ENCODE measurements around the gene PITHD1.
"Not testable (repeated sequence)": the region's sequence is repeated elsewhere in the genome, so short reads cannot be mapped to it uniquely, and the experiment has no call there.

The PITHD1 gene

DNA sequence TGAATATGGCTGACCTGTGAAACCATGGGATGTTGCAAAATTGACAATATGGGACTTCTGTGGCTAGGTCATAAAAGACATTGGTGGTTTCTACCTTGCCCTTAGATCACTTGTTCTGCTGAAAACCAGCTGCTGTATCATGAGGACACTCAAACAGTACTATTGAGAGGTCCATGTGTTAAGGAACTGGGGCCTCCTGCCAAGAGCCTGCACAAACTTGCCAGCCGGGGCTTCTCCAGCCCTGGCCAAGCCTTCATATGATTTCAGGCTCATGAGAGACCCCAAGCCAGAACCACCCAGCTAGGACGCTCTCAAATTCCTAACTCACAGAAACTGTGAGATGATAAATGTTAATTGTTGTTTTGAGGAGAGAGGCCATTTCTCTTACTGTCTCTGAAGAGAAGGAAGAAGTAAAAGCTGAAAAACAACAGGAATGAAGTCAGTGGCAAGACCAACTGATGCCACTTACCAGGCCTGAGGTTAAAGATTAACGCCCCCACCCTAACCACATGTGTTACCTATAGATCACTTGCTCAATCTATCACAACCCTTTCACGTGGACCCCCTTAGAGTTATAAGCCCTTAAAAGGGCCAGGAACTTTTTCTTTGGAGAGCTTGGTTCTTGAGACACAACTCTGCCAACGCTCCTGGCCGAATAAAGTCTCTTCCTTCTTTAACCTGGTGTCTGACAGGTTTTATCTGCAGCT, 3.9 kb upstream of the PITHD1 start:
- no peak for DNase-seq

DNA sequence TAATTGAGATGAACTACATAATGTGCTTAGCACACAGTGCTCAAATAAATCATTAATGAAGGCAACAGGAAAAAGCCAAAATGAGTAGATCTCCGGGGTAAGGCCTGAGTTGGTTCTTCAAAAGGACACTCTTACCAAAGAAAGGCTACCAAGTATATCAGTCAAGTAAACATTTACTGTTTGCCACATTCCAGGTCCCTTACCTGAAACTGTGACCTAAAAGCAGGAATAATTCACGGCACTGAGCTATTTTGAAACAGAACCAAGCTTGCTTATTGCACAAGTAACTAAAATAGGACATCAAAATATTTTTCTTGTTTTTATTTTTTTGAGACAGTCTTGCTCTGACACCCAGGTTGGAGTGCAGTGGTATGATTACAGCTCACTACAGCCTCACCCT, 2.0 kb upstream of the PITHD1 start:
- DNase-seq, result no peak

DNA sequence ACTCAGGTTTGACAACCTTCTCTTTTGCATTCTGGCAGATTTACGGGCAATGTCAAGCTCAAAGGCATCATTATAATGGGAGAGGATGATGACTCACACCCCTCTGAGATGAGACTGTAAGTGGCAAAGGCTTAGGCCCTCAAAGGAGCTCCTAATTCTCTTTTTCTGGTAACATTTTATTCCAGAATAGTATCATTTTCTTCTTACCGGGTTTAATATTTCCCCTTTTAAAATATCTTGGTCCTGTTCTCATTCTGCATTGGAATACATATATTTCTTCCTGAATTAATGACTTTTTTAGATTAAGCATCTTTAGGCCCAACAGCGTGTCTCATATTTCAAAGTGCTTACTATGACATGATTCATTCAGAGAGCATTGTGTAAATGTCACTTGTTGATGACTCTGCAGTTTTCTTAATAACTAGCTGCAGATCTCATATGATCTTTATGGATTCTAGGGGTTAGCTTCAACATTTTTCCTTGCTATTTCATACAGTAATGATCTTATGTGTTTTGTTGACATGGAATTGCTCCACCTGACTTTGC, 1.7 kb downstream of the PITHD1 start:
- DNase-seq, result no peak

DNA sequence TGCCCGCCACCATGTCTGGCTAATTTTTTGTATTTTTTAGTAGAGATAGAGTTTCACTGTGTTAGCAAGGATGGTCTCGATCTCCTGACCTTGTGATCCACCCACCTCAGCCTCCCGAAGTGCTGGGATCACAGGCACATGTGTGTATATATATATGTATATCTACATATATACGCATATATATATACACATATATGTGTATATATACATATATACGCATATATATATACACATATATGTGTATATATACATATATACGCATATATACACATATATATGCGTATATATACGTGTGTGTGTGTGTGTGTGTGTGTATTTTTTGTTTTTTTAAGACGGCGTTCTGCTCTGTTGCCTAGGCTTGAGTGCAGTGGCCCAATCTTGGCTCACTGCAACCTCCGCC, 4.9 kb downstream of the PITHD1 start:
- DNase-seq, result not testable (repeated sequence)

DNA sequence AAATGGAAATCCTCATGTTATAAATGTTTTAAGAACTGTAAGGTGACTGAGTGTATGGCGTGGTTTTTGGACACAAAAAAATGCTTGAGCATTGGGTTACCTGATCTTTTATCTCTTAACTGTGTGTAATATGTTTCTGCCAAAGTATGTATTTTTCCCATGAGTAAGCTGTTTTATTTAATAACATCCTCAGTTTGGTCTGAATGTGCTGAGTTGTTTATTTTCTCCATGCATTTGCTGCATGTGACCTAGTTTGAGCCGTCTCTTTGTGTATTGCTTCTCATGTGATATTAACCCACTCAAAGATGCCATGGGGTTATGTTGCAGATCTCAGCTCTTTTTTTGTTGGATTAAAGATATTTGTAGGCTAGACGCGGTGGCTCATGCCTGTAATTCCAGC, 6.6 kb downstream of the PITHD1 start:
- no peak for DNase-seq

DNA sequence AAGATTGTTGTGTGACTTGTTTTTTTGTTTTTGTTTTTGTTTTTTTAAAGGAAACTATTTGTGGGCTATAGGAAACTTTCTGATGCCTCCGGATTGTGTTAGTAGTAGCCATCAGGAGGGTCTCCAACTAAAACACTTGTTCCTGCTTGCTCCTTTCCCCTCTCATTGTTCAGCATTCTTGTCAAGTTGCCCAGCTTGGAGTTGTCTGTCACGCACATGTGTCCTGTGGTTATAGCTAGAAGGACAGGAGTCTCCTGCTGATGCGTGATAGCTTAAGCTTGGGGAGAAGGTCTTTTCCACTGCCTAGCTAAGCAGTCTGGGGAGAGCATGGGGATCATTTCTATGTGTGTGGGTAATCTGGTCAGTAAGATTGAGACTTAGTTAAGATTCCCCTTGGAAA, 9.5 kb downstream of the PITHD1 start:
- DNase-seq, result no peak

DNA sequence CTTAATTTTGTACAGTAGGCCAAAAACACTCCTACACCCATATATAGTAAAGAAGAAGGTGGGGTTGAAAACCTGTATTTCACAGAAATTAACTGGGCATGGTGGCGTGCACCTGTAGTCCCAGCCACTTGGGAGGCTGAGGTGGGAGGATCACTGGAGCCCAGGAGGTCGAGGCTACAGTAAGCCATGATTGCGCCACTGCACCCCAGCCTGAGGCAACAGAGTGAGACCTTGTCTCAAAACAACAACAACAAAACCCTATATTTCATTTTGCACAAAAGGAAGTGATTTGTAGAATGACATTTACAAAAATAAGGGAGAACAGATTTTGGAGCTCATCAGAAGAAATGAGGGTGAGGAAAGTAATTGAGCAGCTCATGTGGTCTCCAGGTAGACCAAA, 10.5 kb downstream of the PITHD1 start:
- DNase-seq, result no peak

DNA sequence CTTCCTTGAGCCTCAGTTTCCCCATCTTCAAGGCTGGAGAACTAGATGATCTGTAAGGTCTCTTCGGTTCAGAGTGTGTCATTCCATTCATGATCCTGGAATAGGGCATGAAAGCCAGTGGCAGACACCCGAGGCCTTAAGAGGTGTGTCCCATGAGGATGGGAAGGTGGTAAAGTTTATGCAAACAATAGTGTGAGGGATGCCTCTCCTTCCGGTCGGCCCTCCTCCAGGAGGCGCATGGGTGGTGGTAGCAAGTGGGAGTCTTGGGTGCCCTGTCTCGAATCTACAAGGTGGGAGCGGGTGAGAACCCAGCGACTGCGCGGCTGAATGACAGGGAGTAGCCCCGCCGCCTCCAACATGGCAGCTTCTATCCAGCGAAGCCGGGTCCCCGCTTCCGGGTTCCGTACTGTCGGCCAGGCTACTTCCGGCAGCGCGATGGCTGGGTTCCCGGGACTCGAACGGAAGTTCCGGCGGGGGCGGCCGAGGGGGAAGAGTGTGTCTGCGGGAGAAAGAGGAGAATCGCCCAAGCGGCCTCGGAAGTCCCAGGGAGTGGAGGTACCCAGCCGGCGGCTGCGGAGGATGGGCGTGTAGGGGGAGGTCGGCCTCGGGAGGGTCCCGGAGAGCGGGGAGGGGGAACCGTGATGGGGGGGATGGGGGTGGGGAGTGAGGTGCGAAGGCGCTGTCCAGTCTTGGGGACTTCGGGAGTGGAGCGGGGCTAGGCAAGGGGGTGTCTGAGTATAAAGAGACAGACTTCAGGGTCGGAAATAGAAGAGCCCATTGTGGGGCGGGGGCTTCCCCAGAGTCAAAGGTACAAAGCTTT, 12.7 kb downstream of the PITHD1 start, which contains the start of gene LYPLA2:
Gene LYPLA2, plus strand, starts transcription at position 450 of the 820 bp plus-strand sequence. CDS start 1,538 bp downstream, outside the sequence.
- DNase-seq, result peak; percentile 82

DNA sequence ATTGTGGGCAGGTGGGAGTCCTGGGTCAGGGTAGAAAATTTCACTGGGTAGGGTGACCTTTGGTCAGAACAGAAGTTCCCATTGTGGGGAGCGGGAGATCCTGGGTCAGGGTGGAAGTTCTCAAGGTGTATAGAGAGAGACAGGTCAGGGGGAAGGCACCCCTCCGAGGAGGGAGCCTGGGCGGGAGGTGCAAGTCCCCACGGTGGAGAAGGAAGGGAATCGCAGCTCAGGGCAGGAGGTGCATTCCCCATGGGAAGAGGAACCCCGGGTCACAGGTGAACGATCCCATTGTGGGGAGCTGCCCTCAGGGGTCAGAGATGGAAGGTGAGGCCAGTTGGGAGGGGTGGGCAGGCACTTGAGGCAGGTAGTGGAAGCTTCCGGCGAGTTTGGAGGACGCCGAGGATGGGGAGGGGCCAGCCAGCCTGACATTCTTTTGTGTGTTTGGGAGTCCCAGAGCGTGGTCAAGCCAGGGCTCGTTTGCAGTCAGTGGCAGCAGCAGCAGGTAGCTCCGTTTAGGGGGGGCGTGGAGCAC, 13.4 kb downstream of the PITHD1 start:
- DNase-seq, result no peak

DNA sequence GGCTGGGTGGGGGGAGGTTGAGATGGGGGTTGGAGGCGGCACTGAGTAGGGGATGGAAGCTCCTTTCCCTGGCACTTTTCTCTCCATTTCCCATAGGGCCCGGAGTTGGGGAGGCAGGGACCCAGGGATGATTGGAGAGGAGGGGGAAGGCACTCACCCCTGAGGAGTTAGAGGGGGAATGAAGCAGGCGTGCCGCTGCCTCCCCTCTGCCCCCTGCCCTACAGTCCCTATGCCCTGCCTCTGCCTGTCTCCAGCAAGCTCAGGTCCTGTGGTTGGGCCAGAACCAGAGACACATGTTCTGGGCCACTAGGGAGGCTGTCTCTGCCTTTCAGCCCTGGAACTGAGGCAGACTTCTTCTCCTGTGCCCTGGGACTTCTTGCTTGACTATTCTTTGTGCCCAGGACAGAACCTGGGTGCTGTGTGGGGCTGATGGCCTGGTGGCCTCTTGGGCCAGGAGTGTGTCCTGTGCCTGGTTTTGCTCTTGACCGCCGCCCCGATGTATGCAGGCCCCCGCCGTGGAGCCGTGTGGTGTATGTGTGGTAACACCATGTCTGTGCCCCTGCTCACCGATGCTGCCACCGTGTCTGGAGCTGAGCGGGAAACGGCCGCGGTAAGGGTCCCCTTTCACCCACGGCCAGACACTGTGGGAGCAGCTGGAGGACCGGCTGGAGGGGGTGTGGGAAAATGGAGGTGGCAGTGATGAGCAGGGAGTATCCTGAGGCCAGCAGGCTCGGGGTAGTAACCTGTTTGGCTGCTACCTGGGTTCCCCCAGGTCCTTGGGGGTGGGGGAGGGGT, 14.1 kb downstream of the PITHD1 start:
- no peak for DNase-seq

DNA sequence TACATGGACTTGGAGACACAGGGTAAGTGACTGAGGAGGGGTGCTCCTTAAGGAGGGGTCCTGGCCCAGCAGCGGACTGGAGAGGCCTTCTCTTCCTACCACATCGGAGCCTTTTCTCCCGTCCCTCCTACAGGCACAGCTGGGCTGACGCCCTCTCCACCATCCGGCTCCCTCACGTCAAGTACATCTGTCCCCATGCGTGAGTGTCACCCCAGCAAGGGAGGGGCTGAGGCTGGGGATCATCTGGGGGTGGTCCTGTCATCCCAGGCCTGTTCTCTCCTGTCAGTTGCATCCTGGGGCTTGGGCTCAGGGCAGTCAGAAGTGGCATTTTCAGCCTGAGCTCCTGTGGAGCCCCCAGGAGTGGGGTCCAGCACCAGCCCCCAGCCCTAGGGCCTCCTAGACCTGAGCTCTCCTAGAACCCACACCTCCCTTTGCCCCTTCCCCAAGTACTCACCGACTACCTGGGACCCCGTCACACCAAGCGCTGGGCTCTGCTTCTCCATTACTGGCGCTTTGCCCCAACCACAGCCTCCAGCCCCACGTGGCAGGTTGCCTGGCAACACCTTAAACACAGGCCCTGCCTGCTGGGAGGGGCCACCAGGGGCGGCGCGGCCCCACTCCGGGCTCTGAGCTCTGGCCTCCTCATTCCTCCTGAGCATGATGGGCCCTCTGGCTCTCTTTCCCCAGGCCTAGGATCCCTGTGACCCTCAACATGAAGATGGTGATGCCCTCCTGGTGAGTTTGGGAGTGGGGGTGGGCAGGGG, 15.0 kb downstream of the PITHD1 start:
- peak; percentile 40 for DNase-seq

DNA sequence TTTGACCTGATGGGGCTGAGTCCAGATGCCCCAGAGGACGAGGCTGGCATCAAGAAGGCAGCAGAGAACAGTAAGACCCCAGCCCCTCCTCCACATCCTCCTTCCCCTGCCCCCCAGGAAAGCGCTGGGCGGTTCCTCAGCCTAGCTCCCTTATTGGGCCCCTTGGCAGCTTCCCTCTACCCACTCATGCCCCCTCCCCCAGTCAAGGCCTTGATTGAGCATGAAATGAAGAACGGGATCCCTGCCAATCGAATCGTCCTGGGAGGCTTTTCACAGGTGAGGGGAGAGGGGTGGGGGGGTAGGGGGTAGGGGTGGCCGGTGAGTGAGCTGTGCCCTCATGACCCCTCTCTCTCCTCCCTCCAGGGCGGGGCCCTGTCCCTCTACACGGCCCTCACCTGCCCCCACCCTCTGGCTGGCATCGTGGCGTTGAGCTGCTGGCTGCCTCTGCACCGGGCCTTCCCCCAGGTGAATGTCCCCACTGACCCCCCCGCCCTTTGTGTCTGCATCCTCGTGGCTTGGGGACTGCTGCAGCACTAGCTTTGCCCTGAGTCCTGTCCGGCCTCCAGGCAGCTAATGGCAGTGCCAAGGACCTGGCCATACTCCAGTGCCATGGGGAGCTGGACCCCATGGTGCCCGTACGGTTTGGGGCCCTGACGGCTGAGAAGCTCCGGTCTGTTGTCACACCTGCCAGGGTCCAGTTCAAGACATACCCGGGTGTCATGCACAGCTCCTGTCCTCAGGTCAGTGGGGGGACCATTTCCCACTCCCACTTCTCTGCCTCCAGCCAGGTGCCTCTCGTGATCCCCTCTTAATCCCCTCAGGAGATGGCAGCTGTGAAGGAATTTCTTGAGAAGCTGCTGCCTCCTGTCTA, 15.9 kb downstream of the PITHD1 start:
- no peak for DNase-seq

DNA sequence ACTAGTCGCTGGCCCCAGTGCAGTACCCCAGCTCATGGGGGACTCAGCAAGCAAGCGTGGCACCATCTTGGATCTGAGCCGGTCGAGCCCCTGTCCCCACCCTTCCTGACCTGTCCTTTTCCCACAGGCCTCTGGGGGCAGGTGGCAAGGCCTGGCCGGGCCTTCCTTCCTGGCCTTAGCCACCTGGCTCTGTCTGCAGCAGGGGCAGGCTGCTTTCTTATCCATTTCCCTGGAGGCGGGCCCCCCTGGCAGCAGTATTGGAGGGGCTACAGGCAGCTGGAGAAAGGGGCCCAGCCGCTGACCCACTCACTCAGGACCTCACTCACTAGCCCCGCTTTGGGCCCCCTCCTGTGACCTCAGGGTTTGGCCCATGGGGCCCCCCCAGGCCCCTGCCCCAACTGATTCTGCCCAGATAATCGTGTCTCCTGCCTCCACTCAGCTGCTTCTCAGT, 16.5 kb downstream of the PITHD1 start:
- not testable (repeated sequence) for DNase-seq

DNA sequence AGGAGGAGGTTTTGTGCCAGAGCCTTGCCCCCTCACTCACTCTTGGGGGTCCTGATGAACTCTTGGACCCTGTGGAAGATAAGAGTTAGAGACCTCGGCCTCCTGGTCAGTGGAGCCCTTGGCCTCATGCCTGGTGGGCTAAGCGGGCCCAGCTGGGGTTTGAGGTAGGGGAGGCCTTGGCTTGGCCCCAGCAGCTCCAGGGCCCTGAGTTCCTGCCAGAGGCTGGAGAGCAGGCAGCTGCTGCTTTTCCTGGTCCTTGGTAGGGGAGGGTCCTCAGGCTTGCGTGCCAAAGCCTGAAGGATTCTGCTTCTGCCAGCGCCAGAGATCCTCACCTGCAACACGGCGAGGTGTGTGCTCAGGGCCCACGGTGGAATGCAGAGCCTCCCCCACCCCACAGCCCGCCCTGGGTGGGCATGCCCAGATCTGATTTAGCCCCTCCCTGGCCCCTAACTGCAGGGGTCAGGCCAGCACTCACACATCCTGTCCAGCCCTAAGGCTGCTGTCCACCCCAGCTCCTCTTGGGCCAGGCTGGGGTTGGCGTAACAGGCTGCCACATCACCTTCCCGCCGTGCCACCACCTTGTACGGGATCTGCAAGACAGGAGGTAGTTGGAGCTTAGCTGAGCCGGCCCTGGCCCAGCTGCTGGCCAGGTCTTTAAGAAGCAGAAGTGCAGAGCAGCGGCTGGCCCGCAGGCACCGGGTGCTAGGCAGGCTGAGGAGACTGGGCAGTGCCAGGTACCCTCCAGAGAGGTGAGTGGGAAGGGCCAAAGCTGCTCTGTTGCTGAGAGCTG, 17.7 kb downstream of the PITHD1 start:
- no peak for DNase-seq

DNA sequence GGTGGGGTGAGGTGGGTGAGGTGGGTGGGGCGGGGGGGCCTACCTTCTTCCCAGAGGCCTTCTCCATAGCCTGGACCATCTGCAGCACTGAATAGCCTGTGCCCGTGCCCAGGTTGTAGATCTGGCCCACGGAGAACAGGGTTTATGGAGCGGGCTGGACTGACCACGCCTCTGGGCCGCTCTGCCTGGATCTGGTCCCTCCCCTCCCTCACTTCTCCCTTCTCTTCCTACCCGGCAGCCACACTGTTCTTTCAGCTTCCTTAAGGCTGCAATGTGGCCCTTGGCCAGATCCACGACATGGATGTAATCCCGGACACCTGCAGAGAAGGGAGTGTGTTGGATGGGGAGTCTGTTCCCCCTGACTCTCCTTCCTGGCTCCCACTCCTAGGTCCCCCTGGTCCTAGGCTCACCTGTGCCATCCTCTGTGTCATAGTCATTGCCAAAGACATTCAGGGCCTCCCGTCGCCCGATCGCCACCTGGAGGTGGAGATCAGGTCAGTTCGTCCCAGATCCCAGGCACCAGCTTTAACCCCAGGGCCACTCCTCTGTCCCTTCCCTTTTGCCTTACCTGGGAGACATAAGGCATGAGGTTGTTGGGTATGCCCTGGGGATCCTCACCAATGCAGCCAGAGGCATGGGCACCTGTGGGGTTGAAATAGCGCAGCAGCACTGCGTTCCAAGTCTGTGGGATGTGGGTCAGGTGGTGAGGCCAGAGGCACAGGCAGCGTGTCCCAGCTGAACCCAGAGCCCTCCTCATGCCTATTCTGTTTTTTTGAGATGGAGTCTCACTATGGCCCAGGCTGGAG, 18.5 kb downstream of the PITHD1 start:
- no peak for DNase-seq

DNA sequence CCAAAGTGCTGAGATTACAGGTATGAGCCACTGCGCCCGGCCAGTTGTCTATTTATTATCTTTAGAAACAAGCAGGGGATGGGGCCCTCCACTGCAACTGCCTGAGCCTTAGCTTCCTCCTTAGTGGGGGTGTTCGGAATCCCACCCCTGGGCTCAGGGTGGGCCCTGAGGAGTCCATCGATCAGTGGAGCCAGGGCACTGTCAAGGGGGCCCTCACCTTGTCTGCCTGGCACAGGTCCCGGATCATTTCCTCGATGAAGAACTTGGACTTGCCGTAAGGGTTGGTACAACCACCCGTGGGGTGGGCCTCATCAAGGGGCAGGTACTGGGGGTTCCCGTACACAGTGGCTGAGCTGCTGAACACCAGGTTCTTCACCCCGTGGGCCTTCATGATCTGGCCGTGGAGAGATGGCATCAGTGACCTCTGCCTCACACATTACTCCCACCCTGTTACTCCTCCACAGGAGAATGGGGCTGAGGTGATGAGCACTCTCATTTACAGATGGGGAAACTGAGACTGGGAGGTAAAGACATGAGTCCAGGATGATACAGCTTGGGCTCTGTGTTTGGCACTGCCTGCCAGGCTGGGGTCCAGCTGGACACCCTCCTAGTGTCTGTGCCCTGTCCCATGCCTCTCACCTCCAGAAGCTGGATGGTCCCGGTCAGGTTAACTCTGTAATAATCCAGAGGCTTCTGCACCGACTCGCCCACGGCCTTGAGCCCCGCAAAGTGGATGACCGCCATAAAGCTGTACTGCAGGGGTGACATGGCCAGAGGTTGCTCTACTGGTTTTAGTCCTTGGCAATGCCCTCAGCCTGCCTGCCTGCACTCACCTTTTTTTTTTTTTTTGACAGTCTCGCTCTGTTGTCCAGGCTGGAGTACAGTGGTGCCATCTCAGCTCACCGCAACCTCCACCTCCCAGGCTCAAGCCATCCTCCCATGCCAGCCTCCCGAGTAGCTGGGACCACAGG, 19.5 kb downstream of the PITHD1 start:
- no peak for DNase-seq

DNA sequence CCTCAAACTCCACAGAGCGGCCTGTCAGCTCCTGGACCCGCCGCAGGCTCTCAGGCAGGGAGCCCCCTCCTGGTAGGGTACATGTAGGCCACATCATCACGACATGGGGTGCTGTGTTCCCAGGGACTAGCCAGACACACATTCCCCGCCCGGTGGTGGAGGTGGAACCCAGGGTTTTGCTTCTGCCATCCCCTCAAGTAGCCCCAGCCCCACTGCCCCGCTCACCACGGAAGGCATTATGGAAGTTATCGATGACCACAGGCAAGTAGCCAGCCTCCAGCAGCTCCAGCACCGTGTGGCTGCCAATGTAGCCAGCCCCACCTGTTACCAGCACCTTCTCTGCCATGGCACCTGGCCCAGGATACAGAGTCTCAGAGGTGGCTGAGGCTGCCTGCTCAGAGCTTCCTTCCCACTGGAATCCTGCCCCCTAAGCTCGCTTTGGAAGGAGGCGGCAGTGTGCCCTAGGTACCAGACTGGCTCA, 20.5 kb downstream of the PITHD1 start:
- DNase-seq, result no peak

DNA sequence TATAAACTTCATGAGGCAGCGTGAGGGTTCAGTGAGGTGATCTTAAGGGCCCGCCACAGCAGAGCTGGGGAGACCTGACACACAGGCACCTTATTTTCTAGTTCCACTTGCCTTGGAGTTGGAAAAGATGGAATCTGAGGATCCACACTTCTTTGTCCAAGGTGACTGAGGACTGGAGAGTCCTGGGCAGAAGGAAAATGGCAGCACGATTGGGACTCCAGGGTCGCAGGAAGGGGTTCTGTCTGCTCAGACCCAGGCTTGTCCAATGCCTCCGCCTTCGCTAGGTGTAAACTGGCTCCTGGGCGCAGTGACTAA, 21.0 kb downstream of the PITHD1 start:
- no peak for DNase-seq
